ENCODE results near the gene ALB. TPM values are rescaled to one million over a fixed set of nuclear protein-coding genes. Genes with fewer than 3 reads are reported as not detected.
"Not testable (repeated sequence)": the region's sequence is repeated elsewhere in the genome, so short reads cannot be mapped to it uniquely, and the experiment has no call there.

ALB gene
- total RNA-seq, 2 donors from 2014 or later, result 0.41 TPM; not detected in 1

DNA sequence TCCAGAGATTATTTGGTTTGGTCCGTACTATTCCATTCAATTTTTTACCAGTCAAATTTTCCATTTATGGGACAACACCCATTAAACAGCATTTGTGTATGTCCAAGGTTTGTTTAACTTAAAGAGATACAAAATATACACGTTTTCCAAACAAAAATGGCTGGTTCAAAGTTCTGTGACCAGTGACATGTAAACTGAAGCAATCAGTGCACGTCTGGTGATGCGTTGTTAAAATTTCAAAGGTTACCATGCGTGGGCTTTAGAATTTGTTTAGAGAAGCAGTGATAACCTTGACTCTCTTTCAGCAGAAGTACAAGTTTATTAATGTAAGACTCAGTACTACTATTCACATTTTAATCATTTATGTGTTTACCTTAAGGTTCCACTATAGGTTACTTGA, 25.2 kb upstream of the ALB start:
- Histone ChIP-seq H3K9me3 (no peaks in the 10 kb centered on the region), H3K36me3 (no peaks in the 10 kb centered on the region), H3K4me1 (no peaks in the 10 kb centered on the region), H3K27ac (no peak overlapping the region), H3K27me3 (no peaks in the 10 kb centered on the region), H3K4me3 (no peak overlapping the region)
- TF ChIP-seq, protein P1, sequence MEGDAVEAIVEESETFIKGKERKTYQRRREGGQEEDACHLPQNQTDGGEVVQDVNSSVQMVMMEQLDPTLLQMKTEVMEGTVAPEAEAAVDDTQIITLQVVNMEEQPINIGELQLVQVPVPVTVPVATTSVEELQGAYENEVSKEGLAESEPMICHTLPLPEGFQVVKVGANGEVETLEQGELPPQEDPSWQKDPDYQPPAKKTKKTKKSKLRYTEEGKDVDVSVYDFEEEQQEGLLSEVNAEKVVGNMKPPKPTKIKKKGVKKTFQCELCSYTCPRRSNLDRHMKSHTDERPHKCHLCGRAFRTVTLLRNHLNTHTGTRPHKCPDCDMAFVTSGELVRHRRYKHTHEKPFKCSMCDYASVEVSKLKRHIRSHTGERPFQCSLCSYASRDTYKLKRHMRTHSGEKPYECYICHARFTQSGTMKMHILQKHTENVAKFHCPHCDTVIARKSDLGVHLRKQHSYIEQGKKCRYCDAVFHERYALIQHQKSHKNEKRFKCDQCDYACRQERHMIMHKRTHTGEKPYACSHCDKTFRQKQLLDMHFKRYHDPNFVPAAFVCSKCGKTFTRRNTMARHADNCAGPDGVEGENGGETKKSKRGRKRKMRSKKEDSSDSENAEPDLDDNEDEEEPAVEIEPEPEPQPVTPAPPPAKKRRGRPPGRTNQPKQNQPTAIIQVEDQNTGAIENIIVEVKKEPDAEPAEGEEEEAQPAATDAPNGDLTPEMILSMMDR (IDR thresholded peaks at IDR 0.05), result no peak
- DNase-seq (ENCODE audit: low spot score), result no peak

DNA sequence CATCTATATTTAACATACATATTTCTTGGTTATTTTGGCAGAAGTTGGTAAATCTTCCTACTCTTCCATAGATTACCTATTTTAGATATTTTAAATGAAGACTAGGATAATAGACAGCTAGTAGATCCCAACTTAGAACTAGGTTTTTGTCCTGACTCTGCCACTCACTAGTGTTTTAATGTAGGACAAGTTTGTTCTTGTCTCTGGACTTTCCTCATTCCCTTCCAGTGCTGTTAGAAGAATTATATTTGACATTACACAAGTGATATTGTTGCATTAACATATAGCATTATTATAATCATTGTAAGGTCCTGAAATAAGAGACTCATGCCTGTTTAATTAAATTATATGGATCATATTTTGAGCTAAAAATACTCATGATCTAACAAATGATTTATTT, 24.1 kb upstream of the ALB start:
- Histone ChIP-seq H3K27me3 (no peaks in the 10 kb centered on the region), H3K4me1 (no peaks in the 10 kb centered on the region), H3K4me3 (no peak overlapping the region), H3K9me3 (no peaks in the 10 kb centered on the region), H3K27ac (no peak overlapping the region), H3K36me3 (no peaks in the 10 kb centered on the region)
- TF ChIP-seq, protein P1 (IDR thresholded peaks at IDR 0.05), result no peak
- DNase-seq (ENCODE audit: low spot score), result no peak

DNA sequence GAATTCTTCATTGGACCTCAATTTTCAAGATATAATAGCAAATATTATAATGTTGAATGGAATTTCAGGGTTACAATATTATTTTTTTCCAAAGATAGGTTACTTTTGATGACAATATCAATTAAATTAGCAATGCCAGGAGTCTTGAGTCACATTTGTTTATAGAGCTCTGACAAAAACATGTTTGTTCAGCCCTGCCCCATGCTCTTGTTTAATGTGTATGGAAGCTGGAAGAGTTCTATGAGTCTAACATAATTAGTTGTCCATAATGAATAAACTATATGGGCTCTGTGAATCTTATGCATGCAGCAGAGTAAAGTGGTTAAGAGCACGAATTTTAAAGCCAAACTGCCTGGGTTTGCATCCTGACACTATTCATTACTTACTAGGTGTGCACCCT, 22.9 kb upstream of the ALB start:
- no peaks in the 10 kb centered on the region for H3K9me3 ChIP-seq
- H3K4me1 ChIP-seq, result no peaks in the 10 kb centered on the region
- DNase-seq (ENCODE audit: low spot score), result no peak
- no peak overlapping the region for H3K27ac ChIP-seq
- H3K4me3 ChIP-seq, result no peak overlapping the region
- TF ChIP-seq, protein P1 (IDR thresholded peaks at IDR 0.05), result no peak
- H3K27me3 ChIP-seq, result no peaks in the 10 kb centered on the region
- H3K36me3 ChIP-seq, result no peaks in the 10 kb centered on the region

DNA sequence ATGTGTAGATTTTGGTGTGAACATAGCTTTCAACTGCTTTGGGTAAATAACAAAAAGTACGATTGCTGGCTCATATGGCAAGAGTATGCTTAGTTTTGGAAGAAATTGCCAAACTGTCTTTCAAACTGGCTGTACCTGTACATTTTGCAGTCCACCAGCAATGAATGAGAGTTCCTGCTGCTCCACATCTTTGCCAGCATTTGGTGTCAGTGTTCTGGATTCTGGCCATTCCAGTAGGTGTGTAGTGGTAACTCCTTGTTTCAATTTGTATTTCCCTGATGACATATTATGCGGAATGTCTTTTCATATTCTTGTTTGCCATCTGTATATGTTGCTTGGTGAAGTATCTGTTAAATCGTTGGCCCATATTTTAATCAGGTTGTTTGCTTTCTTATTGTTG, 20.6 kb upstream of the ALB start:
- Histone ChIP-seq H3K4me3 (no peak overlapping the region), H3K36me3 (no peaks in the 10 kb centered on the region), H3K27me3 (no peaks in the 10 kb centered on the region), H3K27ac (no peak overlapping the region), H3K9me3 (no peaks in the 10 kb centered on the region), H3K4me1 (no peaks in the 10 kb centered on the region)
- no peak for DNase-seq (ENCODE audit: low spot score)
- TF ChIP-seq, protein P1 (IDR thresholded peaks at IDR 0.05), result no peak

DNA sequence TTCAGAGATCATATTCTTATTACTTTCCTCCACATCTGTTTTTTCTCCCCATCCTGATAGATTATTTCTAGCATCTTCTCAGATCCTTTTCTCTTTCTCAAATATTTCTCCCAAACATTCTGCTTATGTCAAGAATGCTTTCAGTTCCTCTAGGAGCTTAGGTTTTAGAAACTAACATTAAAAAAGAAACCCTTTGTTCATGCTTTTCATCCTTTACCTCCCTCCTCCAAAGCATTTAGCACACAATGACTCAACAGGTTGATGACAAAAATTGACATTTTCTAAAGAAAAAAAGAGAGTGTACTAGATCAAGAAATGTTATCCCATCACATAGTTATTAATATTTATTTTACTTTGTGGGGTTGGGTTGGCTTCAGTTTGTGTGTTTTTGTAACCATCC, 16.5 kb upstream of the ALB start:
- no peaks in the 10 kb centered on the region for H3K9me3 ChIP-seq
- TF ChIP-seq, protein P1 (IDR thresholded peaks at IDR 0.05), result no peak
- H3K4me1 ChIP-seq, result no peaks in the 10 kb centered on the region
- H3K36me3 ChIP-seq, result no peaks in the 10 kb centered on the region
- no peak overlapping the region for H3K4me3 ChIP-seq
- no peak overlapping the region for H3K27ac ChIP-seq
- no peak for DNase-seq (ENCODE audit: low spot score)
- no peaks in the 10 kb centered on the region for H3K27me3 ChIP-seq

DNA sequence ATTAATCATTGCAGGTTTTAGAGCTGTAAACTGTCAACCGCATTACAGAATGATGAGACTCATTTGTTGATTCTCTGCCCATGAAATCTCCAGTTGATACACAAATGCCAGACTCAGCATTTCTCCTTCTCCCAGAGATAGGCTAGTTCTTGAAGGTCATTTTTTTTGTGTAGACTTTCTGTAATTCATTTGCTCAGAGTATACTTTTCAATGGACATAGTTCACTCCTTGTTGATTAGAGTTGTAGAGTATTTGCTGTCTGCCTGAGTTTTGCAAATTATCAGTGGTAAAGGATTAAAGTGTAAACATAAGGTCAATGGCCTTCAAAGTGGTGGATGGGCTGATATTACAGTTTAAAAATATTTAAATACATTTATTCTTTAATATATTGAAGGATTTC, 15.2 kb upstream of the ALB start:
- TF ChIP-seq, protein P1 (IDR thresholded peaks at IDR 0.05), result no peak
- Histone ChIP-seq H3K4me1 (no peaks in the 10 kb centered on the region), H3K36me3 (no peaks in the 10 kb centered on the region), H3K27ac (no peak overlapping the region), H3K9me3 (no peaks in the 10 kb centered on the region), H3K27me3 (no peaks in the 10 kb centered on the region), H3K4me3 (no peak overlapping the region)
- DNase-seq (ENCODE audit: low spot score), result no peak

DNA sequence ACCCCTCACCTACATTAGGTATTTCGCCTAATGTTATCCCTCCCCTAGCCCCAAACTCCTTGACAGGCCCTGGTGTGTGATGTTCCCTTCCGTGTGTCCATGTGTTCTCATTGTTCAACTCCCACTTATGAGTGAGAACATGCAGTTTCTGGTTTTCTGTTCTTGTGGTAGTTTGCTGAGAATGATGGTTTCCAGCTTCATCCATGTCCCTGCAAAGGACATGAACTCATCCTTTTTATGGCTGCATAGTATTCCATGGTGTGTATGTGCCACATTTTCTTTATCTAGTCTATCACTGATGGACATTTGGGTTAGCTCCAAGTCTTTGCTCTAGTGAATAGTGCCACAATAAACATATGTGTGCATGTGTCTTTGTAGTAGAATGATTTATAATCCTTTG, 14.4 kb upstream of the ALB start:
- not testable (repeated sequence) for DNase-seq (ENCODE audit: low spot score); H3K4me3 ChIP-seq; H3K9me3 ChIP-seq; H3K27me3 ChIP-seq; H3K36me3 ChIP-seq; H3K4me1 ChIP-seq; H3K27ac ChIP-seq

Measured in right atrium auricular region (tissue), 2 donors.